ENCODE data around the gene SYNM.

GRCh38 chr15:99131441-99132023 is 26.7 kb downstream of the SYNM start:
- TF ChIP-seq CTCF (IDR thresholded peaks at IDR 0.05) (no peak), POLR2A (IDR thresholded peaks at IDR 0.05) (no peak)
